Activated CD4-positive, CD25-positive, alpha-beta regulatory T cell treated with anti-CD3 and anti-CD28 coated beads, Interleukin-2, amount 50 U/mL, for 24 hours (primary cell): ENCODE data around the gene MICAL3.
"Not testable (repeated sequence)": the region's sequence is repeated elsewhere in the genome, so short reads cannot be mapped to it uniquely, and the experiment has no call there.

Source experiments
- ATAC-seq, 2 donors: fragments of 150-1000 bp; cut with Tn5 transposase; one replicate each; pipeline ENCODE4 v1.10.0; 2021; ENCODE audit warnings: mild to moderate bottlenecking in 1 of 2, moderate library complexity in 1 of 2

Gene MICAL3

GRCh38 chr22:18024276-18024939, at the start of gene MICAL3:
Gene MICAL3, minus strand, starts transcription at chr22:18024561. Its CDS starts 117,749 bp downstream, at chr22:17906812.
- peak; percentile 88 to 92 for ATAC-seq

GRCh38 chr22:18073927-18074326, 49.6 kb upstream of the MICAL3 start:
- not testable (repeated sequence) for ATAC-seq

GRCh38 chr22:18073467-18073866, 49.1 kb upstream of the MICAL3 start:
- no peak for ATAC-seq

DNA sequence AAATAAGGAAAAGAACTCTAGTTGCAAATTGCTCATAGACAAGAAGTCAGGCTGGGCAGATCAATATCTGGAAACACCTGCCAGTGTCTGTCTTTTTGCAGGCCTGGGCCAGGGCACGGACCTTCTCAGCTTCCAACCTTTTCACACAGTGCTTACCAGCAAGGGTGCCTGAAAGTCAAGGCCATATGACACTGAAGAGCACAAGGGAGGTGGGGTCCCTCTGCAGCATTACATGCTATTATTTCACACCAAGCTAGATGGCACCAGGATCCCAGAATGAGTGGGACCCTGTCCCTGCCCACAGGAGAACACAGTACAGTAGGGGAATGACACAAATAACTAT, 47.6 kb upstream of the MICAL3 start:
- no peak for ATAC-seq

DNA sequence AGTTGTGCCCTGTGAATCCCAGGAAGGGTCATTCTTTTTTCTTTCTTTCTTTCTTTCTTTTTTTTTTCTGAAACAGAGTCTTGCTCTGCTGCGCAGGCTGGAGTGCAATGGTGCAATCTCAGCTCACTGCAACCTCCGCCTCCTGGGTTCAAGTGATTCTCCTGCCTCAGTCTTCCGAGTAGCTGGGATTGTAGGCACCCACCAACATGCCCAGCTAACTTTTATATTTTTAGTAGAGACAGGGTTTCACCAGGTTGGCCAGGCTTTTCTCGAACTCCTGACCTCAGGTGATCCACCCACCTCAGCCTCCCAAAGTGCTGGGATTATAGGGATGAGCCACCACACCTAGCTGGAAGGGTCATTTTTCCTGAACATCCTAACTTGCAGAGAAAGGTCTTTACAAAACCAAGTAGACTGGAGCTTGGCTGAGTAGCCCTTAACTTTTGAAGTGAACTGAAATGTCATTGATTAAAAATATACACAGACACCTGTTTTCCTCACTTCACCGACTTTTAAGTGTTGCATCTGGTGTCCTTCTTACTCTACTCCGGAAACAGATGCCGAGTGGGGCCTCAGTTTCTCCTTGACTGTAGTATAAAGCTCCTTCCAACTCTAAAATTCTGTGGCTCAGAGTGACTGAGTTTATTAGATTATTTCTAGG, 47.1 kb upstream of the MICAL3 start:
- not testable (repeated sequence) for ATAC-seq

GRCh38 chr22:18070556-18071306, 46.4 kb upstream of the MICAL3 start:
- no peak for ATAC-seq

DNA sequence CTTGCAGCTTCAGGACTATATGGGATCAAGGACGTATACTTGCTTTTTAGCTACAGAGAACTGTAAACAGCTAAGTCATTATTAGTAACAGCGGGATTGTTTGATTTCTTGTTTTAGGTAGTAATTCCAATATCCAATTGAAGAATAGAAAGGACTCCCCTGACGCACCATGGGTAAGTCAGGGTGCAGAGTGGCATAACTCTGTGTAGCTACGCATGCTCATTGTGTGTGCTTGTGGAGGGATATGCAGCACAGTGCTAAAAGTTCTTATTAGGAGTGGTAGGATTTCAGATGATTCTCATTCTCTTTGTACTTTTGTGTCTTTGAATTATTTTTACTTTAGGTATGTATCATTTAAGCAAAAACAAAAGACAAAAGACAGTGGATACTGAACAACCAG, 45.7 kb upstream of the MICAL3 start:
- ATAC-seq, result no peak

DNA sequence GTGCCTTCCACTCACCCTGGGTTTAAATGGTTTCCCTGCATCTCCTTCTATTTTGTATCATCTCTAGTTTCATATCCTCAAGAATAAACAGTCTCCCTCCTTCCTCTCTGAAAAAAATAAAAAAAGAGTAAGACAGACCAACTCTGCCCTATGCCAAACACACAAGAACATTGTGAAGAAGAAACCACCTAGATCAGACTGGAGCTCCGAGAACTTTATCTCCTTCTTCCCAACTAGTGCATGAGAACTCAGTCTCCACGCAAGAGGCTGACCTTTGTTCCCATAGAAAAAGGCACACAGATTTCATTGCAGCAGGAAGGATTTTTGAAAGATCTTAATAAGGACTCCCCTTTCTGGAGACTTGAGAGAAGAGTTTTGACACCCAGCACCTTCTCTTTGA, 44.7 kb upstream of the MICAL3 start:
- no peak for ATAC-seq

- no peak for ATAC-seq
These were observed 44.1 kb upstream of the MICAL3 start for GRCh38 chr22:18068381-18068988.

DNA sequence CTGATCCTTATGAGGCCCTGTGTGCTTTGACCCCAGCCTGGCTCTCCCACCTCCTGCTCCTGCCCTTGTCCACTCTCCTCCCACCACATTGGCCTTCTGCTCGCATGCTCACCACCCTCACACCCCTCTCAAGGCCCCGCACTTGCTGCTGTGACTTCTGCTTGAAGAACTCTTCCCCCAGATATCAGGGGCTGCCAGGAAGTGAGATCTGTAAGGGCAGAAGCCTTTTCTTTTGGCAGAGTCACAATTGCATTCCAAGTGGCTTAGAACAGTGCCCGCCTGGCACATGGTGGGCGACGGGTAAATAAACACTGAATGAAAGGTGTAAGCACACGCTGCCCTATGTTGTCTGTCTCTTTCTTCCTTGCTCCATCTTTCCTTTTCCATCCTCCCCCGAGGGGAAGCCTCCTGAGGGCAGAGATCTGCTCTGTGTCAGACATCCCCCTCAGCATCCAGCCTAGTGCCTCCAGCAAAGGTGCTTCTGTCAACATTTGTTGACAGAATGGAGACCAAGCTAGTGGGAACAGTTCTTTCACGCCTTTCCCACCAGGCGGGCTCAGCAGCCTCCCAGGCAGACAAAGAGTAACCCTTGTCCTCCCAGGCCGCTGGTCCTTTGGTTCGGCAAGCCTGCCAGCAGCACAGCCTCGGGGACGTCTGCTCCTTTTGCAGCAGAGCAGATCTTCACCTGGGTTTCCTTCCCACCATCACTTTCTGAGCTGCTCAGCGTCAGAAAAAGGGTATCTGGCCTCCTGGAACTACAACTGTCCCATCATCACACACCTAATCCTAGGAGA, 43.4 kb upstream of the MICAL3 start:
- ATAC-seq, result no peak

DNA sequence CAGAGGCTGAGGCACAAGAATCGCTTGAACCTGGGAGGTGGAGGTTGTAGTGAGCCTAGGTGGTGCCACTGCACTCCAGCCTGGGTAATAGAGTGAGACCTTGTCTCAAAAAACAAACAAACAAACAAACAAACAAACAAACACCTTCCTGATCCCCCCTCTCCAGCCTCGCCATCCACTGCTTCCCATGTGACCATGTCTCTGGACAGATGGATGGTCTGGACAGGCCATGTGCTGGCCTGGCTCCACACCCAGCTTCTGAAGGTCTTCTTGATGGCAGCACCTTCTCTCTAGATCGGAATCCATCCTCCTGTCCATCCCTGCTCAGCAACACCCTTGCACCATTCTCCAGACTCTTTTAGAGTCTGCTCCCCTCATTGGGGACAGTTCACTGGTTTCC, 42.8 kb upstream of the MICAL3 start:
- no peak for ATAC-seq

GRCh38 chr22:18066181-18066859, 42.0 kb upstream of the MICAL3 start:
- ATAC-seq, result no peak

DNA sequence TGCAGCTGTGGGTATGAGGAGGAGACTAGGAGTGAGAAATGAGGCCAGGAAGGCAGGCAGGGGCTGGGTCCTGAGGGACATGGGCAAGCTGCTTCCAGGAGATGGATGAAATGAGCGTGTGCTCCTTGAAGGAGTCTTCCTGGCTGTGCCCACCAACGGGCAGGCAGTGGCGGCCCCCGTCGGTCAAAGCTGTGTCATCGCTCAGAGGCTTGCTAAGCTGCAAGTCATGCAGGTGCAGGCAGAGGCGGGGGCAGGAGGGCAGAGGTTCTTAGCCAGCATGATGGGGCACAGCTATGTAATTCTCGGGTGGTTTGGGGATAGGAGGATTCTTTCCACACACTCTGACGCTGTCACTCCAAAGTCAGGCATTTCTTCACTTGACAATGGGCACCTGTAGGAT, 40.9 kb upstream of the MICAL3 start:
- ATAC-seq, result no peak

GRCh38 chr22:18064636-18065035, 40.3 kb upstream of the MICAL3 start:
- no peak for ATAC-seq

DNA sequence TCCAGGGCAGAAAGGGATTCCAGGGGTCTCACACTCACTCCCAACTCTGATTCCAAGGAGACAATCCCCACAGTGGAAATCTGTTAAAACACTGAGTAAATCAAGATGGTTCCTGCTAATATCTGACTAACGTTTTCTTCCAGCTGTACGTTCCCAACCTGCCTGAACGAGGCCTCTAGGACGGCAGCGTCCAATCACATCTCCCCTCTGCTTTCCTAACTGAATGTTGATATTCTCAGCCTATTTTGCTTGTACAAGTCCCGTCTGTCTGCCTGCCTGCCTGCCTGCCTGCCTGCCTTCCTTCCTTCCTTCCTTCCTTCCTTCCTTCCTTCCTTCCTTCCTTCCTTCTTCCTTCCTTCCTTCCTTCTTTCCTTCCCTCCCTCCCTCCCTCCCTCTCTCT, 39.4 kb upstream of the MICAL3 start:
- not testable (repeated sequence) for ATAC-seq

DNA sequence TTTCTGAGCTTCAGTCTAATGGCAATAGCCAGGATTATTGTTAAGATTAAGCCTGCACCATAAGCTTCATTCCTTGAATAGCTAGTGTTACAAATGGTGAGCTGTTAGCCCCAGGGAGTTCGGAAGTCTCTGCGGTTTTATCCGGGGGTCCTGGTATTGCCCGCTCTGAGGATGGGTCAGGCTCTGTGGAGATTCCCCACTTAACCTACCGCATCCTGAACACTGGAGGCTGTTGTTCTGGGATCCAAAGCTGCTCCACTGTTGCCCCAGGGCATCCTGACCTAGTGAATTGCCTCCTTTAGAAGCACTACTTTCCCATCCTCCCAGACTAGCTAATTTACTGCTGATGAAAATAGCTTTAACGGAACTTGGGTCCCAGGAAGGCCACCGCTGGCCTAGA, 38.9 kb upstream of the MICAL3 start:
- ATAC-seq, result no peak

GRCh38 chr22:18062421-18062820, 38.1 kb upstream of the MICAL3 start:
- no peak for ATAC-seq

GRCh38 chr22:18060646-18061620, 36.6 kb upstream of the MICAL3 start:
- ATAC-seq, result no peak

- ATAC-seq, result no peak
These were observed 35.6 kb upstream of the MICAL3 start for GRCh38 chr22:18059991-18060390.

DNA sequence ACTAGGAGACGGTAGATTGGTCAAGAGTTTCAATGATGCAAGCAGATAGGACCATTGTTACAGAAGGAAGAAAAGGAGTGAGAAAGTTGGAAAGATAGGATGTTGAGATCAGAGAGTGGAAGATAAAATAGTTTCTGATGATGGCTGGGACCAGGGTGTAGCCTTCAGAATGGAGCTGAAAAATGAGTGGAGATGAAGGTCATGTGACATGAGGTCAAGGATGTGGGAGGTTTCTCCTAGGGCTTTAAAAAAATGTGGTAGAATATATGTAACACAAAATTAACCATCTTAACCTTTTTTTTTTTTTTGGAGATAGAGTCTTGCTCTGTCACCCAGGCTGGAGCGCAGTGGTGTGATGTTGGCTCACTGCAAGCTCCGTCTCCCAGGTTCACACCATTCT, 35.1 kb upstream of the MICAL3 start:
- ATAC-seq, result no peak

- ATAC-seq, result no peak
These were observed 34.7 kb upstream of the MICAL3 start for GRCh38 chr22:18059094-18059417.
